ENCODE measurements around the gene CHN2.

CHN2 gene

GRCh38 chr7:29479301-29480200, 285.0 kb downstream of the CHN2 start:
- DNase-seq: no peak

- no peak for DNase-seq
Observed at GRCh38 chr7:29480451-29480850, 285.9 kb downstream of the CHN2 start.

GRCh38 chr7:29480934-29481651, 286.5 kb downstream of the CHN2 start:
- no peak for DNase-seq

GRCh38 chr7:29482056-29482455, 287.5 kb downstream of the CHN2 start:
- no peak for DNase-seq

- DNase-seq: no peak
Observed at GRCh38 chr7:29483219-29484104, 288.9 kb downstream of the CHN2 start.

GRCh38 chr7:29484280-29484679, 289.7 kb downstream of the CHN2 start:
- no peak for DNase-seq

GRCh38 chr7:29485339-29486190, 291.0 kb downstream of the CHN2 start:
- no peak for DNase-seq

- DNase-seq: no peak
Observed at GRCh38 chr7:29486191-29486700, 291.7 kb downstream of the CHN2 start.

GRCh38 chr7:29487424-29487823, 292.8 kb downstream of the CHN2 start:
- no peak for DNase-seq

- no peak for DNase-seq
Observed at GRCh38 chr7:29488203-29488970, 293.8 kb downstream of the CHN2 start.

- peak; percentile 93 for DNase-seq
Observed at GRCh38 chr7:29488977-29489376, 294.4 kb downstream of the CHN2 start.

GRCh38 chr7:29490094-29490607, 295.6 kb downstream of the CHN2 start:
- no peak for DNase-seq

- peak; percentile 87 for DNase-seq
Observed at GRCh38 chr7:29494350-29494749, 299.8 kb downstream of the CHN2 start.

GRCh38 chr7:29495653-29496052, 301.1 kb downstream of the CHN2 start:
- DNase-seq: no peak

- no peak for DNase-seq
Observed at GRCh38 chr7:29496355-29497020, 301.9 kb downstream of the CHN2 start.

GRCh38 chr7:29499932-29500331, 305.4 kb downstream of the CHN2 start:
- DNase-seq: no peak

GRCh38 chr7:29500719-29501118, 306.1 kb downstream of the CHN2 start:
- DNase-seq: peak; percentile 27

GRCh38 chr7:29502133-29502532, 307.6 kb downstream of the CHN2 start:
- no peak for DNase-seq

- peak; percentile 35 for DNase-seq
Observed at GRCh38 chr7:29505931-29506330, 311.4 kb downstream of the CHN2 start.

GRCh38 chr7:29508608-29509007, 314.0 kb downstream of the CHN2 start:
- DNase-seq: no peak

All from fibroblast of skin of scalp (primary cell).